ENCODE results near the gene CSKMT.

DNA sequence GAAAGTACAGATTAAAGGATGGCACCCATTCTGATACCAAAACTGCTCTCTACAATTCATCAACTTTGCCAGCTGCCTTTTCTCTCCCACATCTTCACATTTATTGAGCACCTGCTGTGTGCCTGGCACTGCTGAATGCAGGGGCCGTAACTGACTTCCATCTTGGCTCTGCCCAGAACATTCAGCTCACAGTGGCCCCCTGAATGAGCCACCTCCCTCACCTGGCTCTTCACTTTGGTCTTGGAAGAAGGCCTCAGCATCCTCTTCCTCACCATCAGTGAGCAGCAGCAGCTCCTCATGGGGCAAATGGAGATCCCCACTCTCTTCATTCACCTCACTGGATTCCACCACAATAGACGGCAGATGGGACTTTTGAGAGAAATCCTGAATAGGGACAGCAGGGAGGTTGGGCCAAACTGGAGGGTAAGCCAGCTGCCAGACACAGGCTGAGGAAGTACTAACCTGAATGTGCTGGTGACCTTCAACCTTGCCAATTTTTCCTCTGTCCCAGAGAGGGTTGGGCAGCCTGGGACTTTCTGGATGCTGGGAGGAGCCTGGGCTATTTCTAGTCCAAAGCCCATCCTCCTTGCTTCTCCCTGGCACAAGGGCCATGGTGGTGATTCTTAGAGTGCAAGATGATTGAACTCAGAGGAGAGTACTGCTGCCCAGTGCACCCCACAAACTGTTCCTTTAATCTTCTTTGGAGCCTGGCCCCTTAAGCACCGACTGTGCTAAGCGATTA lies 4.5 kb downstream of the CSKMT start:
- no peak for TF ChIP-seq POLR2A (IDR thresholded peaks at IDR 0.05)
- TF ChIP-seq, protein P1, sequence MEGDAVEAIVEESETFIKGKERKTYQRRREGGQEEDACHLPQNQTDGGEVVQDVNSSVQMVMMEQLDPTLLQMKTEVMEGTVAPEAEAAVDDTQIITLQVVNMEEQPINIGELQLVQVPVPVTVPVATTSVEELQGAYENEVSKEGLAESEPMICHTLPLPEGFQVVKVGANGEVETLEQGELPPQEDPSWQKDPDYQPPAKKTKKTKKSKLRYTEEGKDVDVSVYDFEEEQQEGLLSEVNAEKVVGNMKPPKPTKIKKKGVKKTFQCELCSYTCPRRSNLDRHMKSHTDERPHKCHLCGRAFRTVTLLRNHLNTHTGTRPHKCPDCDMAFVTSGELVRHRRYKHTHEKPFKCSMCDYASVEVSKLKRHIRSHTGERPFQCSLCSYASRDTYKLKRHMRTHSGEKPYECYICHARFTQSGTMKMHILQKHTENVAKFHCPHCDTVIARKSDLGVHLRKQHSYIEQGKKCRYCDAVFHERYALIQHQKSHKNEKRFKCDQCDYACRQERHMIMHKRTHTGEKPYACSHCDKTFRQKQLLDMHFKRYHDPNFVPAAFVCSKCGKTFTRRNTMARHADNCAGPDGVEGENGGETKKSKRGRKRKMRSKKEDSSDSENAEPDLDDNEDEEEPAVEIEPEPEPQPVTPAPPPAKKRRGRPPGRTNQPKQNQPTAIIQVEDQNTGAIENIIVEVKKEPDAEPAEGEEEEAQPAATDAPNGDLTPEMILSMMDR (IDR thresholded peaks at IDR 0.05), result no peak
